ENCODE results near the gene ANKRD11. TPM values are rescaled to one million over a fixed set of nuclear protein-coding genes. Genes with fewer than 3 reads are reported as not detected.

ANKRD11 gene
- total RNA-seq, 1 experiment from 2014 or later = 28.5 TPM

- Histone ChIP-seq H3K9me3 (ENCODE audit: low read length) (peaks cover 4% of the 10 kb centered on the region; the same call in 1 of the 2 replicates), H3K9me2 (replicated peaks; ENCODE audit: insufficient read depth, low read length) (no peaks in the 10 kb centered on the region), H3K27ac (ENCODE audit: low read length) (no peak overlapping the region), H2AFZ (ENCODE audit: low read length) (no peak overlapping the region), H3K36me3 (ENCODE audit: insufficient read depth, low read length) (no peaks in the 10 kb centered on the region), H3K27me3 (ENCODE audit: low read length) (no peaks in the 10 kb centered on the region), H3K4me3 (ENCODE audit: low read length) (no peak overlapping the region), H3K4me1 (ENCODE audit: low read length) (no peaks in the 10 kb centered on the region), H3K4me2 (ENCODE audit: low read depth, low read length, poor library complexity, severe bottlenecking) (no peak overlapping the region), H3K79me2 (ENCODE audit: low read length) (peaks cover 81% of the 10 kb centered on the region), H4K20me1 (ENCODE audit: insufficient read depth, low read depth, low read length) (peaks cover 90% of the 10 kb centered on the region), H3K9ac (ENCODE audit: low read length) (no peak overlapping the region)
- no peak for DNase-seq
These were observed 39.8 kb downstream of the ANKRD11 start for GRCh38 chr16:89450537-89450936.

- no peaks in the 10 kb centered on the region for H3K36me3 ChIP-seq (ENCODE audit: insufficient read depth, low read length)
- H3K79me2 ChIP-seq (ENCODE audit: low read length) = peaks cover 88% of the 10 kb centered on the region
- no peak overlapping the region for H3K4me2 ChIP-seq (ENCODE audit: low read depth, low read length, poor library complexity, severe bottlenecking)
- no peak overlapping the region for H3K9ac ChIP-seq (ENCODE audit: low read length)
- no peak overlapping the region for H2AFZ ChIP-seq (ENCODE audit: low read length)
- H3K27me3 ChIP-seq (ENCODE audit: low read length) = no peaks in the 10 kb centered on the region
- peaks cover 91% of the 10 kb centered on the region for H4K20me1 ChIP-seq (ENCODE audit: insufficient read depth, low read depth, low read length)
- no peaks in the 10 kb centered on the region for H3K4me1 ChIP-seq (ENCODE audit: low read length)
- H3K27ac ChIP-seq (ENCODE audit: low read length) = no peak overlapping the region
- DNase-seq = no peak
- no peaks in the 10 kb centered on the region for H3K9me3 ChIP-seq (ENCODE audit: low read length)
- no peaks in the 10 kb centered on the region for H3K9me2 ChIP-seq (replicated peaks; ENCODE audit: insufficient read depth, low read length)
- no peak overlapping the region for H3K4me3 ChIP-seq (ENCODE audit: low read length)
These were observed 40.5 kb downstream of the ANKRD11 start for GRCh38 chr16:89449726-89450335.

GRCh38 chr16:89448656-89449055, 41.7 kb downstream of the ANKRD11 start:
- Histone ChIP-seq H3K4me1 (ENCODE audit: low read length) (no peaks in the 10 kb centered on the region; the same call in 1 of the 2 replicates), H4K20me1 (ENCODE audit: insufficient read depth, low read depth, low read length) (peaks cover 93% of the 10 kb centered on the region), H3K9me3 (ENCODE audit: low read length) (no peaks in the 10 kb centered on the region), H3K4me2 (ENCODE audit: low read depth, low read length, poor library complexity, severe bottlenecking) (no peak overlapping the region), H3K27me3 (ENCODE audit: low read length) (no peaks in the 10 kb centered on the region), H3K27ac (ENCODE audit: low read length) (no peak overlapping the region), H3K4me3 (ENCODE audit: low read length) (no peak overlapping the region), H3K79me2 (ENCODE audit: low read length) (peaks cover 94% of the 10 kb centered on the region), H2AFZ (ENCODE audit: low read length) (no peak overlapping the region), H3K36me3 (ENCODE audit: insufficient read depth, low read length) (no peaks in the 10 kb centered on the region), H3K9ac (ENCODE audit: low read length) (no peak overlapping the region), H3K9me2 (replicated peaks; ENCODE audit: insufficient read depth, low read length) (no peaks in the 10 kb centered on the region)
- DNase-seq = no peak

- Histone ChIP-seq H3K9ac (ENCODE audit: low read length) (no peak overlapping the region), H3K9me3 (ENCODE audit: low read length) (no peaks in the 10 kb centered on the region), H3K27ac (ENCODE audit: low read length) (no peak overlapping the region), H3K4me3 (ENCODE audit: low read length) (no peak overlapping the region), H3K4me2 (ENCODE audit: low read depth, low read length, poor library complexity, severe bottlenecking) (no peak overlapping the region), H3K4me1 (ENCODE audit: low read length) (no peaks in the 10 kb centered on the region; the same call in 1 of the 2 replicates), H3K27me3 (ENCODE audit: low read length) (no peaks in the 10 kb centered on the region), H4K20me1 (ENCODE audit: insufficient read depth, low read depth, low read length) (peaks cover 92% of the 10 kb centered on the region), H3K36me3 (ENCODE audit: insufficient read depth, low read length) (no peaks in the 10 kb centered on the region), H3K9me2 (replicated peaks; ENCODE audit: insufficient read depth, low read length) (no peaks in the 10 kb centered on the region), H2AFZ (ENCODE audit: low read length) (no peak overlapping the region), H3K79me2 (ENCODE audit: low read length) (peaks cover 95% of the 10 kb centered on the region)
- no peak for DNase-seq
These were observed 43.4 kb downstream of the ANKRD11 start for GRCh38 chr16:89446975-89447293.

- peaks cover 92% of the 10 kb centered on the region for H3K79me2 ChIP-seq (ENCODE audit: low read length)
- no peaks in the 10 kb centered on the region for H3K36me3 ChIP-seq (ENCODE audit: insufficient read depth, low read length)
- no peak overlapping the region for H3K27ac ChIP-seq (ENCODE audit: low read length)
- no peak overlapping the region for H3K4me2 ChIP-seq (ENCODE audit: low read depth, low read length, poor library complexity, severe bottlenecking)
- no peaks in the 10 kb centered on the region; the same call in 1 of the 2 replicates for H3K4me1 ChIP-seq (ENCODE audit: low read length)
- H3K9ac ChIP-seq (ENCODE audit: low read length) = no peak overlapping the region
- H3K9me3 ChIP-seq (ENCODE audit: low read length) = no peaks in the 10 kb centered on the region
- H3K27me3 ChIP-seq (ENCODE audit: low read length) = no peaks in the 10 kb centered on the region
- H4K20me1 ChIP-seq (ENCODE audit: insufficient read depth, low read depth, low read length) = peaks cover 88% of the 10 kb centered on the region
- no peaks in the 10 kb centered on the region for H3K9me2 ChIP-seq (replicated peaks; ENCODE audit: insufficient read depth, low read length)
- no peak overlapping the region for H3K4me3 ChIP-seq (ENCODE audit: low read length)
- no peak for DNase-seq
- no peak overlapping the region for H2AFZ ChIP-seq (ENCODE audit: low read length)
These were observed 44.0 kb downstream of the ANKRD11 start for GRCh38 chr16:89446136-89446974.

GRCh38 chr16:89445166-89445565, 45.2 kb downstream of the ANKRD11 start:
- Histone ChIP-seq H3K4me2 (ENCODE audit: low read depth, low read length, poor library complexity, severe bottlenecking) (no peak overlapping the region), H3K79me2 (ENCODE audit: low read length) (peaks cover 92% of the 10 kb centered on the region), H3K27me3 (ENCODE audit: low read length) (no peaks in the 10 kb centered on the region), H3K9ac (ENCODE audit: low read length) (no peak overlapping the region), H3K9me3 (ENCODE audit: low read length) (no peaks in the 10 kb centered on the region), H3K9me2 (replicated peaks; ENCODE audit: insufficient read depth, low read length) (no peaks in the 10 kb centered on the region), H3K36me3 (ENCODE audit: insufficient read depth, low read length) (no peaks in the 10 kb centered on the region), H2AFZ (ENCODE audit: low read length) (no peak overlapping the region), H3K4me1 (ENCODE audit: low read length) (no peaks in the 10 kb centered on the region; the same call in 1 of the 2 replicates), H3K27ac (ENCODE audit: low read length) (no peak overlapping the region), H4K20me1 (ENCODE audit: insufficient read depth, low read depth, low read length) (peaks cover 77% of the 10 kb centered on the region), H3K4me3 (ENCODE audit: low read length) (no peak overlapping the region)
- DNase-seq = no peak

GRCh38 chr16:89444728-89445127, 45.6 kb downstream of the ANKRD11 start:
- Histone ChIP-seq H3K4me2 (ENCODE audit: low read depth, low read length, poor library complexity, severe bottlenecking) (no peak overlapping the region), H3K4me3 (ENCODE audit: low read length) (no peak overlapping the region), H3K9ac (ENCODE audit: low read length) (no peak overlapping the region), H3K27me3 (ENCODE audit: low read length) (no peaks in the 10 kb centered on the region), H3K79me2 (ENCODE audit: low read length) (peaks cover 92% of the 10 kb centered on the region), H3K9me2 (replicated peaks; ENCODE audit: insufficient read depth, low read length) (no peaks in the 10 kb centered on the region), H3K4me1 (ENCODE audit: low read length) (no peaks in the 10 kb centered on the region; the same call in 1 of the 2 replicates), H3K36me3 (ENCODE audit: insufficient read depth, low read length) (no peaks in the 10 kb centered on the region), H2AFZ (ENCODE audit: low read length) (no peak overlapping the region), H3K27ac (ENCODE audit: low read length) (no peak overlapping the region), H3K9me3 (ENCODE audit: low read length) (no peaks in the 10 kb centered on the region), H4K20me1 (ENCODE audit: insufficient read depth, low read depth, low read length) (peaks cover 72% of the 10 kb centered on the region)
- DNase-seq = no peak

GRCh38 chr16:89444151-89444723, 46.1 kb downstream of the ANKRD11 start:
- no peak for DNase-seq
- no peak overlapping the region for H3K4me2 ChIP-seq (ENCODE audit: low read depth, low read length, poor library complexity, severe bottlenecking)
- peaks cover 67% of the 10 kb centered on the region for H4K20me1 ChIP-seq (ENCODE audit: insufficient read depth, low read depth, low read length)
- no peaks in the 10 kb centered on the region for H3K9me2 ChIP-seq (replicated peaks; ENCODE audit: insufficient read depth, low read length)
- no peaks in the 10 kb centered on the region for H3K27me3 ChIP-seq (ENCODE audit: low read length)
- no peaks in the 10 kb centered on the region; the same call in 1 of the 2 replicates for H3K4me1 ChIP-seq (ENCODE audit: low read length)
- H3K36me3 ChIP-seq (ENCODE audit: insufficient read depth, low read length) = no peaks in the 10 kb centered on the region
- H3K9ac ChIP-seq (ENCODE audit: low read length) = no peak overlapping the region
- no peaks in the 10 kb centered on the region for H3K9me3 ChIP-seq (ENCODE audit: low read length)
- H3K27ac ChIP-seq (ENCODE audit: low read length) = no peak overlapping the region
- no peak overlapping the region for H3K4me3 ChIP-seq (ENCODE audit: low read length)
- no peak overlapping the region for H2AFZ ChIP-seq (ENCODE audit: low read length)
- H3K79me2 ChIP-seq (ENCODE audit: low read length) = peaks cover 95% of the 10 kb centered on the region
